GM06990 (cell line): Measurements from ENCODE around the gene SLC23A2.

Experiments
- DNase-seq: peaks from one replicate; pipeline ENCODE4 v3.0.0-alpha.2; 2011; ENCODE audit not compliant: insufficient read length; ENCODE audit errors: extremely low read depth
- H3K27me3 ChIP-seq: replicated peaks from 2 replicates; pipeline ENCODE4 v1.6.0; 2011; ENCODE audit warnings: low read length; ENCODE audit not compliant: control insufficient read depth, insufficient read depth
- H3K36me3 ChIP-seq: 2 replicates; pipeline ENCODE4 v1.5.1; 2011; ENCODE audit warnings: low read length; ENCODE audit not compliant: control insufficient read depth, insufficient read depth
- H3K4me3 ChIP-seq: replicated peaks from 2 replicates; pipeline ENCODE4 v1.5.1; 2011; ENCODE audit warnings: low read depth, mild to moderate bottlenecking, control low read depth, low read length
- CTCF ChIP-seq: IDR thresholded peaks from 2 replicates; pipeline ENCODE4 v1.5.1; 2011; ENCODE audit warnings: low read length, control low read depth, mild to moderate bottlenecking, inconsistent platforms; ENCODE audit not compliant: insufficient read depth, poor library complexity, severe bottlenecking

Gene SLC23A2

DNA sequence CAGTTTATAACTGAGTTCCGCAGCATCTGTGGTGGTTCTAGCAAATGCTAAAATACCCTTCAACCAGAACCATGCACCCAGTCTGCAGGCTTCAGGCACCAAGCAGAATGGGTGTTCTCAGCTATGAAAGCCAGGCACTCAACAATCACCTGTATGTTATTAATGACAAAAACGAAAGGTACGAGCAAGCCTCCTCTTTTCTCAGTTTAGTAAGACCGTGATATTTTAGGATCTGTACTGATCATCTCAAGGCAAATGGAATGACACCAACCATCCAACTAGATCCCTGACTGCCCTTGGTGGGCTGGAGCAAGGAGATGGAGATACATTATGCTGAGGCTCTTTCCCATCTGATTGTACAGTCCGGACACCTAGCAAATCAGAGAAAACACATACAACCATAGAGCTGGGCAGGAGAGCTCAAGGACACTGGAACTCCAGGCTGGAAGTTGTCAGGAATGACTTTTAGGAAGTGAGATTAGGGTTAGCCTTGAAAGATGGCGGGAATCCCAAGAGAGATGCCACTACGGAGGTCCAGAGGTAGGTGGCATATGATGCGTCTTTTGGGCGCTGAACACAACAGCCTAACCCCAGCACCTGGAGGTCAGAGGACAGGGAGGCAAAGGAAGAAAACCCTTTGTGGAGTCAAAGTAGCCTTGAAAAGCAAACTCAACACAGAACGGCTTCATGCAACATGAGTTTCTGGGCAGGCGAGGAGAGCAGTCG, 33.4 kb downstream of the SLC23A2 start:
- Histone ChIP-seq H3K36me3 (no peaks in the 10 kb centered on the region; the same call in 1 of the 2 replicates), H3K27me3 (no peaks in the 10 kb centered on the region), H3K4me3 (no peak overlapping the region)
- DNase-seq: no peak
- no peak for TF ChIP-seq CTCF

DNA sequence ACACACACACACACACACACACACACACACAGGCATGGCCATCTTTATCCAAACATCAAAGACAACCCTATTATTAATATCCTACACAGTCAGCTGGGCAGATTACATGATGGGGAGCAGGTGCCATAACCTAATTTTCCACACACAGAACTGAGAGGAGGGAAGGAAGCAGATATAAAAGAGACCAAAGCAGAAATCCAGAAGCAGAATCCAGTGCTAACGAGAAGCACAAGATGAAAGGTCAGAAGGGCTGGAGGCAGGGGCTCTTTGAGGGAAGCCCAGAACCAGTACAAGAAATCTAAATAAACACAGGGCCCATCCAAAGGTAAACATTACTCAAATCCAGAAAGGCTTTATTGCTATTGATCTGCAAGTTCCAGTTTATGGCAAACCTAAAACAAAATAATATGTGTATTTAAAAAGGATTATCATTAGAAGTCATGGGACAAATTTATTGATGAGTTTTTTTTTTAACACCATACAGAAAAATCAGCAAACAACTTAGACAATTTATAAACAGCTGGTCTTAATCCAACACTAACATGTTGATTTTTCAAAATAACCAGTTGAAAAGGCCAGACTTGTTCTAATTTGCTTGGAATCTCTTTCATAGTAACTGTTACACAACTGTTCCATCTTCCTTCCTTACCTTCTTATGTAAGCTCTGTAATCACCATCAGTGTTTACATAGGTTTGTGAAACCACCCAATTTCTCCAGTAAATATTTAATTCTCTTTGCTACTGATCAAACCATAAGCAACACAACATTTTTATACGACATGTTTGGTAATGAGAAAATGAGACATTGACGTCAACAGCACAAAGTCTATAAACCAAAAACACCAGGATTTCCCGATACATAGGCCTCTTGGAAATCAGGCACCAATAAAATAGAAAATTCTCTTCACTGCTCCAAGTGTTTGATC, 34.2 kb downstream of the SLC23A2 start:
- no peak overlapping the region for H3K4me3 ChIP-seq
- DNase-seq: no peak
- no peak for TF ChIP-seq CTCF
- H3K36me3 ChIP-seq: no peaks in the 10 kb centered on the region; the same call in 1 of the 2 replicates
- no peaks in the 10 kb centered on the region for H3K27me3 ChIP-seq

DNA sequence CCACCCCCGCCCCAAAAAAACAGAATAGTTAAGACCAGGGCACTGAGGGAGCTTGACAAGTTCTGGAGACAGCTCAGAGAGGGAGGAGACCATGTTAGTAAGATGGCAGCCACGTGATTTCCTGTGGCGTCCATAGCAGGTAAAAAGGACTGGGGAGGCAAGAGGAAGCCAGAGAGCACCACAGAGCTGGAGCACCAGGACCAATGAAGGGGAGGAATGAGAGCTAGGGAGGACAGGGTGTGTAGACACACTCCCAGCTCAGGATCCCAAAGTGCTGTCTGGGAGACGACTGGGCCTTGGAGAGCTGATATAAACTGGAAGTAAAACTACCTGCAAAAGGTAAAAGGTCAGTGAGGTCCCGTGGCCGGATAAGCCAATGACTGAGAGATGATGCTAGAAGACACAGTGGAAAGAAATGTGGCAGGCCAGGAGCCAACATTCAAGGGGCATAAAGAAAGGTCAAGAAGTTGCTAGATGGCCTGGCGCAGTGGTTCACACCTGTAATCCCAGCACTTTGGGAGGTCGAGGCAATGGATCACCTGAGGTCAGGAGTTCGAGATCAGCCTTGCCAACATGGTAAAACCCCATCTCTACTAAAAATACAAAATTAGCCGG, 39.0 kb downstream of the SLC23A2 start:
- TF ChIP-seq CTCF: no peak
- no peak for DNase-seq
- Histone ChIP-seq H3K36me3 (no peaks in the 10 kb centered on the region), H3K27me3 (no peaks in the 10 kb centered on the region), H3K4me3 (no peak overlapping the region)

DNA sequence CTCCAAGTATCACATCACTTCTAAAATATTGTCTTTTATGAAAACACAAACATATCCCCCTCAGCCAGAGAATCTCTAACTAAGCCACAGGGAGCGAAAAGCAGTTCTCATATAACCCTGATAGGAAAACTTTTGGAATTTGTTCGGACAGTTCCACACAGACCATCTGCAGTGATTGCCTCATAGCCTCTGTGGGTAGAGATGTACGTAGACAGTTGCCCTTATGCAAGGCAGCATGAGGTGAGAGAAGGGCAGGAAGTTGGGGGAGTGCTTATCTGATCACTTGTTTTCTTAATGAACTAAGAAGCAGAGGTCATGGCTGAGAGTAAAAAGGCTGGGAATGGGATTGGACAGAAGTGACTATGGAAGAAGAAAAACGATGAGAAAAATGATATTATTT, 39.6 kb downstream of the SLC23A2 start:
- Histone ChIP-seq H3K27me3 (no peaks in the 10 kb centered on the region), H3K36me3 (no peaks in the 10 kb centered on the region), H3K4me3 (no peak overlapping the region)
- DNase-seq: no peak
- TF ChIP-seq CTCF: no peak

DNA sequence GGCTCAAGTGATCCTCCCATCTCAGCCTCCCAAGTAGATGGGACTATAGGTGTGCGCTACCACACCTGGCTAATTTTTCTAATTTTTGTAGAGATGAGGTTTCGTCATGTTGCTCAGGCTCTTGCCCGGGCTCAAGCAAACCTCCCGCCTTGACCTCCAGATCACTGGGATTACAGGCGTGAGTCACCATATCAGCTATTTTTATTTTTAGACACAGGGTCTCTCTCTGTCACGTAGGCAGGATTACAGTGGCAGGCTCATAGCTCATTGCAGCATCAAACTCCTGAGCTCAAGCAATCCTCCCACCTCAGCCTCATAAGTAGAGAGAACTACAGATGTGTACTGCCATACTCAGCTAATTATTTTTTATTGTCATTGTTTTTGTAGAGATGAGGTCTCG, 41.7 kb downstream of the SLC23A2 start:
- no peak for TF ChIP-seq CTCF

More for the DNA sequence above, 41.7 kb downstream of the SLC23A2 start:
- Histone ChIP-seq H3K27me3 (no peaks in the 10 kb centered on the region), H3K4me3 (no peak overlapping the region), H3K36me3 (no peaks in the 10 kb centered on the region)
- DNase-seq: no peak
